ENCODE results near the gene B3GALT5. TPM values are rescaled to one million over a fixed set of nuclear protein-coding genes. Genes with fewer than 3 reads are reported as not detected.

Gene B3GALT5
- total RNA-seq, 1 donor from 2014 or later: not detected

DNA sequence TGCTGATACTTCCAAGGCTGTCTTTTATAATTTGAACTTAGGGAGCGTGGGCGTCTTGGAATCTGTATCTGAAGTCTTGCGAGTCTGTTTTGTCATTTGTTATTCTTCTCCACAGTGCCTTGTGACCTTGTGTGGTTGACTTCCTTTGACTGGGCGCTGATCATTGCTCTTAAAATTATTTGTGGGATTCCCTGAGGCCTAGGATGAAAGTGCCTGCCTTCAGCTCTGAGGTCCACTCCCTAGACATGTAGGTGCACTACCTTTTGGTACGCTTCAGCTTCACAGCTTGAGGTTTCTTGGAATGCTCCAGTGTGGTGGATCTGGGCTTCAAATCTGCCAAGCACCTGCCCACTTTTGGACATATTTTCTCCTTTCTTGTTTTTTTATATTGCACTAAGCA lies 82.0 kb downstream of the B3GALT5 start:
- DNase-seq (ENCODE audit: low read depth, low spot score): no peak

DNA sequence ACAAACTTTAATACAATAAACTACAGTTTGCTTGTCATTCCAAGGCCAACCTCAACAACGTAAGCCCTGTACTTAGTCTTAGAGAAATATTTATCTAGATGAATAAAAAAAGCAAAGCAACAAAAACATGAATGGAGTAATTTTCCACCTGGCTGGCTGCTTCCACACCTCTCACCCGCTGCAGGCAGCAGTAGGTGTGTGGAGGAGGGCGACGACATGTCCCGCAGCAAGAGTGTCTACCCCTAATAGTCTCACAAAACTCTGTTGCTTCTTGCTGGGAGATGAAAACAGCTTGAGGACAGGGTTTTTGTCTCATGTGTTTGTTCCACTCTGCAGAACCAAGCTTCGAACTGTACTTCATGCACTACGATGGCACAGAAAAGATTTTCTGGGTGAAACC lies 83.5 kb downstream of the B3GALT5 start:
- no peak for DNase-seq (ENCODE audit: low read depth, low spot score)

DNA sequence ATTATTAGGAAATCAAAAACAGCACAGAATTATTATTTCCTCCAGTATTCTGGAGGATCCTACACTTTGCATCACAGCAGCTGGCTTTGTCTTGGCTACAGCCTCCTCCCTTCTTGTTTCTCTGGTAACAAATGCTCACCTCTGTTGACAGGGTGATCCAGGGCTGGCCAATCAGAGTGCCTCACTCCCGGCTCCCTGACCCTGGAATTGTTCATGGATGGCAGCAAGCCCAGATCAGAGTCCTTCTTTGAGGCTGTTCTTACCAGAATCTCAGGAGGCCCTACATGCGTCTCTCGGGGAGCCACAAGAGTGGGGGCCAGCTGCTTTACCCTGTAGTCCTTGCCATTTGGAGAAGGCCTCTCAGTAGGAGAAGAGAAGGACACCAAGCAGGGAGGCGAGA lies 83.9 kb downstream of the B3GALT5 start:
- DNase-seq (ENCODE audit: low read depth, low spot score): no peak

DNA sequence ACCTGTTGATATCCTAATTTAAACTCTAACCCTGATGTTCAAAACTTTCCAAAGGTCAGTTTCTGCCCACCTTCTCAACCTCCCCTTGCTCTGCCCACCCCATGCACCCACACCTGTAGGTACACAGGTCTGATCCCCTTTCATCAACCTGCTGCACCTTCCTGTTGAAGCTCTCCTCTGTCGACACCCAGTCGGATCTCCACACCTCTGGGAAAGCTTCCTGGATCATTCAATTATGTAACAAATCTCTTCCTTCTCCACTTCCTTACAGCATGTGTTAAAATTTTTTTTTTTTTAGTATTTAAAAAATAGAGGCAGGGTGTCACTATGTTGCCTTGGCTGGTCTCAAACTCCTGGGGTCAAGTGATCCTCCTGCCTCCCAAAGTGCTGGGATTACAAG lies 87.6 kb downstream of the B3GALT5 start:
- no peak for DNase-seq (ENCODE audit: low read depth, low spot score)

DNA sequence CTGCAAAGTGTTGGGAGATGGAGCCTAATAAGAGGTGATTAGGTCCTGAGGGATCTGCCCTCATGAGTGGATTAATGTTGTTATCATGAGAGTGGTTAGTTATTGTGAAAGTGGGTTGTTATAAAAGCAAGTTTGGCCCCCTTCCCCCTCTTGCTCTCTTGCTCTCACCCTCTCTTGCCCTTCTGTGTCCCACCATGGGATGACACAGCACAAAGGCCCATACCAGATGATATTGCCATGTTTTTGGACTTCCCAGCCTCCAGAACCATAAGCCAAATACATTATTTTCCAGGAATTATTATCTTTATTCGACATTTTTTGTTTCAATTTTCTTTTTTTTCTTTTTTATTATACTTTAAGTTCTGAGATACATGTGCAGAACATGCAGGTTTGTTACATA lies 90.8 kb downstream of the B3GALT5 start:
- DNase-seq (ENCODE audit: low read depth, low spot score): no peak

DNA sequence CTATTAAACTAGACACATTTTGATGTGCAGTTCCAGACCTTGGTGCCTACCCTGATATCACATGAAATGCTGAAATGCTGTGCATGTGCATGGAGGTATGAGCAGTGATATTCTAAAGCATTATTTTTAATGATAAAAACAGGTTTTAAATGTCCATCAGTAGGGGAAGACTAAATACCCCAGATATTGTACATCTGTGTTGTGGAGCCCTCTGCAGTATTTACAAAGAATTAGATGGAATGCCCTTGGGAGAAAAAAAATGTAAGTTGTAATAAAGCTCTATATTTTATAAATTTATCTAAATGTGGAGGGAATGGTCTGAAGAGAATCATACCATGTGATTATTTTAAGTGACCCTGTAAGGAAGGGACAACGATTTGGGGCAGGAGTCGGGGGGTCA lies 93.1 kb downstream of the B3GALT5 start:
- DNase-seq (ENCODE audit: low read depth, low spot score): no peak

DNA sequence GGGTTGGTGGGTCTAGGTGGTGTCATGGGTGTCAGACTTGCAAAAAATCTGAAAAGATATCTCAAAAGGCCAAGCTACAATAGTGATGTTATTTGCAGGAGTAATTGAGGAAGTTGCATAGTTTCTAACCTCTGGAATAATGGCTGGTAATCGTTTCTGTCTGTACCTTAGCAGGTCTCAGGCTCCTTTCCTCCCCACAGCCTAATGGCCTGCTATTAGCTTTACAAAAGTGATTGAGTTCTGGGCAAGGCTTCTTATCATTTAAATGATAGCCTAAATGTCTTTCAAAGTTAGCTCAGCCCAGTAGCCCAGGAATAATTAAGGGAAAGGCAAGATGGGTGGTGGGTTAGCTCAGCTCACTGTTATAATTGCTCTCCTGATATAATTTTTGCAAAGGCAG lies 94.6 kb downstream of the B3GALT5 start:
- DNase-seq (ENCODE audit: low read depth, low spot score): no peak

DNA sequence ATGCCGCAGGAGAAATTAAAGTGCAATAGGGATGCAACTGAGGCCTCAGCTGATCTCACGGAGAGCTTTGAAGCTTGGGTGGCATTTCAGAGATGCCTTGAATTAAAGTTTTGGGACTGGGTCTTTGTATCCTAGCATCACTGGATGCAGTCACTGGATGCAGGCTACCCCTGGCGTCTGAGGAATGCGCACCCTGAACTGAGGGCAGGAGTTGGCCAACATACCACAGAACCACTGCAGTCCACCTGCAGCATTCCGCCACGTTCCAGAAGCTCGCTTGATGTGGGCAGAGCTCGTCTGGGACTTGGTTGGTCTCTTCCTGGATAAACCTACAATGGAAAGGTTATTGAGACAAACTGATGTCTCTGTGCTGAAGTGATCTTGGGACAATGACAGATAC lies 98.1 kb downstream of the B3GALT5 start:
- no peak for DNase-seq (ENCODE audit: low read depth, low spot score)

DNA sequence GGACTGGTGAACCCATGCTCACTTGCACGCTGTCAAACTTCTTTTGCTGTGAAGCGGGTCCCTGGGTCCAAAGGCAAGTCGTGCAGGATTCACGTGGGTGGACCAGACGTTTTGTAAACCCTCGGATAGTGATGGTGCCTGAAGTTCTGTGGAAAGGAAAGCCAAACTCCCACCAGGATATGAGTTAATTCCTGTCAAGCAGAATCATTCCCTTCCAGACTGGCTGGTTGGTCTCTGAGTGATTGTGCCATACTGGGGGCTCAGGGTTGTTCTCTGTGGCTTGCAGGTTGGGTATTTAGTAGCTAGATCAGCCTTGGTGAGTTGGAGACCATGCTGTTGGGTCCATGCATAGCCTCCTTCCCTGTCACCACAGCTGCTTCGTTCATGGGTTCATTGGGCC lies 99.5 kb downstream of the B3GALT5 start:
- DNase-seq (ENCODE audit: low read depth, low spot score): no peak

DNA sequence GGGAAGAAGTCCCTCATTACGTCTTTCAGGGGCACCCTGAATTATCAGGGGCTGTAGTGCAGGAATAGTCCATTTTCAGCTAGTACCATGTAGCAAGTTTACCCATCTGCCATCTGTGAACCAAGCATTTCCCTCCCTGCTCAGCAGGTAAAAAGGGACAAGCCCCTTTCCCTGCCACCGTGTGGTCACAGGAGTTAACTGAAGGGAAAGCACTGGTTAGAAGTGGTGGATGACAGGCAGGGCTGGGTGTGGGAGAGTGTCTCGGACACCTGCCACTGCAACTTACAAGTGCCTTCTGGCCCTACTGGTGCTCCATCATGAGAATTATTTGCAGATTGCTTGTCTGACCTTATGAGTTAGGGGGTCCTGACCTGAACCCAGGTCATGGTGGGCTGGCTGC lies 100.2 kb downstream of the B3GALT5 start:
- no peak for DNase-seq (ENCODE audit: low read depth, low spot score)

DNA sequence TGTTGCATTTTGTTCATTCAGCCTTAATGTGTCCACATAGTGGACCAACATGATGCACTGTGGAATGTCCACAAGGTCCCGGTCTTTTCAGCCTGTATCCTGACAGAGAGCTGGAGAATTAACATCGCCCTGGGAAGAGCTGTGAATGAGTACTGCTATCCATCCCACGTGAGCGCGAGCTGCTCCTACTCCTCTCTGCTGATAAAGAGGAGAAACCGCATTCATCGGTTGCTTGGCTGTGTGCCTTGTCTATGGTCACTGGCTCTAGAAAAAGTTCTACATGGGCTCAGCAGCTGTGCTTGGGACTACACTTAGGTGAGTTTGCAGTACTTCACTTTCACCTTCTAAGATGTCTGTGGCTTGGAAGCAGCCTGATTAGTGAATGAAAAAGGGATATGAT lies 101.2 kb downstream of the B3GALT5 start:
- DNase-seq (ENCODE audit: low read depth, low spot score): no peak

DNA sequence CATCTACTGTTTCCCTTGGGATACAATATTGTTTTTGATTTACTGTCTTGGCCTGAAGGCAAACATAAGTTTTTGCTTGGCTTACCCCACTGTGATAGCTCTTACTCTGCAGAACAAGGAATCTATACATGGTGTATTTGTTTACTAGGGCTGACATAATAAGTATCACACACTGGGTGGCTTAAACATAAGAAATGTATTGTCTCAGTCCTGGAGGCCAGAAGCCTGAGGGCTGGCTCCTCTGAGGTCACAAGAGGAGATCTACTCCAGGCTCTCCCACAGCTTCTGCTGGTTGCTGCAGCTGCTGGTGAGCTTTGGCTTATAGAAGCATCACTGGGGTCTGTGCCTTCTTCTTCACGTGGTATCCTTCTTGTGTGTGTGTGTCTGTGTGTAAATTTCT lies 101.6 kb downstream of the B3GALT5 start:
- no peak for DNase-seq (ENCODE audit: low read depth, low spot score)

DNA sequence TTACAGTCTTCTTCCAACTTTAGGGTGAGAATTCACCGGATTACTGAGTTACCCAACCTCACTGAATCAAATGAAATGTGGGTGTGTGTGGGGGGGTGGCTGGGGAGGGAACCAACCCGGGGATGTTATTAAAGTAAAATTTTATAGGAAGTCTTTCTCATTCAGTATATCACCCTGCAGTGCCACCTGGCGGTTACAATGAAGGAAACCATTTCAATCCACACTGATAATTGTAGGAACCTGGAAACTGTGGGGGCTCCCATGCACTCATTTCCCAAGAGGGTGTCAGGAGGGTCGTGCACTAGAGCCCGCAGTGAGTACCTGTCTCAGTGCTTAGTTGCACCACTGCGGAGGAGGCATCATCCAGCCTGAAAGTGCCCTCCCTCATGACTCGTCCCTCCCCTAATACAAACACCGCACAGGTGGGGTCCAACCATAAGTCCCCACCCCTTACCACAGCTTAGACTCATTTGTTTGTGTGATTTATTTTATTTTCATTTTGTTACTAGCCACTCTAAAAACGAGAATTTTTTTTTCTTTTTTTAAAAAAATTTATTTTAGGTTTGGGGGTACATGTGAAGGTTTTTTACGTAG lies 103.2 kb downstream of the B3GALT5 start:
- no peak for DNase-seq (ENCODE audit: low read depth, low spot score)

DNA sequence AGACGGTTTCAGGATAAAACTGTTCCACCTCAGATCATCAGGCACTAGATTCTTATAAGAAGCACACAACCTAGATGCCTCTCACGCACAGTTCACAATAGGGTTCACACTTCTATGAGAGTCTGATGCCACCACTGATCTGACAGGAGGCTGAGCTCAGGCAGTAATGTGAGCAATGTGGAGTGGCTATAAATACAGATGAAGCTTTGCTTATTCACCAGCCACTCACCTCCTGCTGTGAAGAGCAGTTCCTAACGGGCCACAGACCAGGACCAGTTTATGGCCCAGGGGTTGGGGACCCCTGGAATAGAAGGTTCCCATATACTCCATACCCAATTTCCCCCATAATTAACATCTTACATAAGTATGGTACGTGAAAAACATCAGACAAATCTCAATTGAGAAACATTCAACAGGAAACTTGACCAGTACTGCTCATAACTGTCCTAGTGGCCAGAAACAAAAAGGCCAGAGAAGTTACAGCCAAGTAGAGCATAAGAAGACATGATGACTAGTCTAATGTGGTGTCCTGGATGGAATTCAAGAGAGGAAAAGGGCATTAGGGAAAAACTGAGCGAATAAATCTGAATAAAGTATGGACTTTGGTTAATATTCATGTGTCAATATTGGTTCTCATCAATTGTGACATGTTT lies 107.5 kb downstream of the B3GALT5 start:
- no peak for DNase-seq (ENCODE audit: low read depth, low spot score)

DNA sequence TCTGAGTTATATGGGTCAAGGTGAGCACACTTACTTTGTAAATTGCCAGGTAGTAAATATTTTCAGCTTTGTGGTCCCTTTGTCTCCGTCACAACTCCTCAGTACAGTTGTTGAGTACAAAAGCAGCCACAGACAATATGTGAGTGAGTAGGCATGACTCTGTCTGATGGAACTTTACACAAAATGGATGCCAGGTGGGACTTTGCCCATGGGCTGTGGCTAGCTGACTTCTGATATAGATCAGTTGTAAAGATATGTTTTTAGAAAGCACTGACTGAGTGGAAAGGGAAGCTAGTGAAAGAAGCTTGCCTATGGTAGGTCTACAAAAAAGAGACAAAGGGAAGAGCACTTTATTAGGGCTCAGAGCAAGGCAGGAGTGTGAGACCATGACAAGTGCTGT lies 109.1 kb downstream of the B3GALT5 start:
- no peak for DNase-seq (ENCODE audit: low read depth, low spot score)

Other genes starting within 250 kb of the B3GALT5 start
- gene LCA5L, start 167.2 kb upstream of the B3GALT5 start, total RNA-seq: 0.21 and 0.79 TPM in 2 replicates
- 1.6 TPM in 1 of 2 replicates, not detected in the other for gene SH3BGR, start 161.0 kb upstream of the B3GALT5 start, total RNA-seq
- not detected in 2 replicates for gene IGSF5, start 132.2 kb downstream of the B3GALT5 start, total RNA-seq

Measured in pulmonary artery endothelial cell (primary cell).